A549 (cell line): Measurements from ENCODE around the gene DPP10. TPM values are rescaled to one million over a fixed set of nuclear protein-coding genes. Genes with fewer than 3 reads are reported as not detected.

Source experiments
- ATAC-seq, 2 experiments: fragments of 200-7000 bp in 1 of 2; fragments of >200 bp in 1 of 2; cut with Nextera tagmentation in 1 of 2; cut with Tn5 transposase in 1 of 2; 3 replicates each; pipeline versions ENCODE4 v1.8.0 to v1.9.1; 2018 to 2020; ENCODE audit warnings: mild to moderate bottlenecking in 1 of 2, moderate library complexity in 1 of 2
- CTCF ChIA-PET: fragments of 300-600 bp; sonication (Branson Sonifier 250); formaldehyde crosslinking; extraction: SDS; loops from one replicate; lab custom pipeline; 2021; ENCODE audit warnings: antibody characterized with exemption, inconsistent platforms; lab: Yijun Ruan, JAX
- POLR2A ChIA-PET: fragments of 350-600 bp; formaldehyde crosslinking; extraction: SDS; loops from one replicate; lab custom pipeline; 2021; ENCODE audit warnings: antibody characterized with exemption, inconsistent platforms; lab: Yijun Ruan, JAX
- DNase-seq, 2 experiments: peaks; one replicate each; pipeline versions ENCODE4 v3.0.0 to v3.0.0-alpha.2; 2011 to 2016; ENCODE audit warnings: low read depth in 1 of 2, low spot score in 1 of 2
- FAIRE-seq: peaks from 2 replicates; lab custom pipeline; 2011; peaks lifted over from hg19 to GRCh38; lab: Jason Lieb, UNC
- H3K27ac ChIP-seq, 2 experiments: fragments of >200 bp; sonication (Bioruptor Twin); formaldehyde crosslinking; 3 replicates each; pipeline ENCODE4 v1.5.1; 2016 to 2017
- H3K4me1 ChIP-seq: fragments of >200 bp; sonication (Bioruptor Twin); formaldehyde crosslinking; 3 replicates; pipeline ENCODE4 v1.6.1; 2016
- H3K4me2 ChIP-seq: fragments of >200 bp; sonication (Bioruptor Twin); formaldehyde crosslinking; 3 replicates; pipeline ENCODE4 v1.6.1; 2016
- H3K4me3 ChIP-seq: fragments of >200 bp; sonication (Bioruptor Twin); formaldehyde crosslinking; 3 replicates; pipeline ENCODE4 v1.5.1; 2016
- H3K9me3 ChIP-seq: fragments of >200 bp; sonication (Bioruptor Twin); formaldehyde crosslinking; 3 replicates; pipeline ENCODE4 v1.6.1; 2016
- ATOH8 ChIP-seq: fragments of 250-450 bp; sonication (Bioruptor Pico); IDR thresholded peaks from 2 replicates; pipeline ENCODE4 v1.5.0; 2020; ENCODE audit warnings: low read depth, mild to moderate bottlenecking, moderate library complexity
- BCL3 ChIP-seq: fragments of >200 bp; sonication (Bioruptor Twin); formaldehyde crosslinking; IDR thresholded peaks from 3 replicates; pipeline ENCODE4 v1.6.1; 2016
- CBX2 ChIP-seq: fragments of 200-600 bp; sonication (generic); IDR thresholded peaks from 2 replicates; pipeline ENCODE4 v1.6.1; 2016; ENCODE audit warnings: low read depth, mild to moderate bottlenecking, borderline replicate concordance
- CEBPB ChIP-seq, 2 experiments: fragments of >200 bp in 1 of 2; sonication (Bioruptor Twin) in 1 of 2; formaldehyde crosslinking in 1 of 2; IDR thresholded peaks; 2 replicates each; pipeline ENCODE4 v1.6.1; 2012 to 2016
- JUNB ChIP-seq: fragments of >200 bp; sonication (Bioruptor Twin); formaldehyde crosslinking; IDR thresholded peaks from 2 replicates; pipeline ENCODE4 v1.6.1; 2016
- KDM1A ChIP-seq: fragments of 200-600 bp; sonication (generic); IDR thresholded peaks from 2 replicates; pipeline ENCODE4 v1.6.1; 2016; ENCODE audit warnings: low read depth, mild to moderate bottlenecking
- MAZ ChIP-seq: fragments of 150-350 bp; IDR thresholded peaks from 2 replicates; pipeline ENCODE4 v1.6.1; 2014; ENCODE audit warnings: antibody characterized with exemption, low read depth, low read length, borderline replicate concordance
- MYC ChIP-seq: IDR thresholded peaks from 2 replicates; pipeline ENCODE4 v1.6.1; 2012; ENCODE audit warnings: mild to moderate bottlenecking, inconsistent platforms, low read length, improper control_type of control experiment, borderline replicate concordance
- NPAS2 ChIP-seq: fragments of 250-450 bp; sonication (Bioruptor Pico); IDR thresholded peaks from 2 replicates; pipeline ENCODE4 v1.8.0; 2022; ENCODE audit warnings: mild to moderate bottlenecking, moderate library complexity, borderline replicate concordance
- PBX3 ChIP-seq: IDR thresholded peaks from 2 replicates; pipeline ENCODE4 v1.6.1; 2012
- POLR2AphosphoS2 ChIP-seq: conservative IDR thresholded peaks from 2 replicates; pipeline ENCODE4 v1.6.1; 2012; ENCODE audit warnings: low read length, improper control_type of control experiment, inconsistent platforms
- REST ChIP-seq: fragments of 200-600 bp; sonication (generic); IDR thresholded peaks from 2 replicates; pipeline ENCODE4 v1.6.1; 2016; ENCODE audit warnings: antibody characterized with exemption, mild to moderate bottlenecking, moderate library complexity
- RNF2 ChIP-seq: fragments of 200-600 bp; sonication (generic); IDR thresholded peaks from 2 replicates; pipeline ENCODE4 v1.6.1; 2016; ENCODE audit warnings: low read depth, mild to moderate bottlenecking, antibody characterized with exemption, moderate library complexity, borderline replicate concordance
- SMC3 ChIP-seq: fragments of >200 bp; sonication (Bioruptor Twin); formaldehyde crosslinking; IDR thresholded peaks from 3 replicates; pipeline ENCODE4 v1.6.1; 2018; ENCODE audit warnings: inconsistent platforms
- USF2 ChIP-seq: fragments of 450-650 bp; IDR thresholded peaks from 2 replicates; pipeline ENCODE4 v1.6.1; 2014; ENCODE audit warnings: antibody characterized with exemption
- ZC3H11A ChIP-seq: fragments of 450-650 bp; IDR thresholded peaks from 2 replicates; pipeline ENCODE4 v1.6.1; 2014; ENCODE audit warnings: antibody characterized with exemption, mild to moderate bottlenecking
- ZNF302 ChIP-seq: fragments of 250-450 bp; sonication (Bioruptor Pico); IDR thresholded peaks from 2 replicates; pipeline ENCODE4 v1.9.0; 2021; ENCODE audit warnings: inconsistent platforms, mild to moderate bottlenecking, moderate library complexity
- ZSCAN20 ChIP-seq: fragments of 250-450 bp; sonication (Bioruptor Pico); IDR thresholded peaks from 2 replicates; pipeline ENCODE4 v1.8.0; 2022; ENCODE audit warnings: mild to moderate bottlenecking, moderate library complexity
- WGBS: methylation state at CpG from one replicate; pipeline ENCODE4 v1.1.6; 2017; ENCODE audit errors: missing lambda C conversion rate; 5-methylcytosine and 5-hydroxymethylcytosine counted together
- polyA plus RNA-seq, 4 experiments: library from polyadenylated mRNA; depleted of rRNA in 3 of 4; stranded (reverse); fragments of >200 nt; fragmentation: RNase III in 1 of 4; extraction: RNeasy Plus Mini Kit Qiagen cat#74134 plus additional on column Dnase treatment in 1 of 4; gene quantifications; 2 replicates in 3 of 4; 3 replicates in 1 of 4; pipeline ENCODE4 v1.2.3, GENCODE V29; 2011 to 2017

The DPP10 gene
- polyA plus RNA-seq, 2 of the 4 experiments (the other 2 are of a cell fraction) = not detected

GRCh38 chr2:115573756-115574155, 1131.3 kb downstream of the DPP10 start:
- H3K4me3 ChIP-seq = no peak overlapping the region
- no peaks in the 10 kb centered on the region for H3K4me1 ChIP-seq
- H3K27ac ChIP-seq = no peak overlapping the region
- no peak overlapping the region for H3K4me2 ChIP-seq
- TF ChIP-seq ZC3H11A = no peak
- TF ChIP-seq NPAS2 (CRISPR knock-in tag) = no peak
- TF ChIP-seq POLR2AphosphoS2 = no peak
- TF ChIP-seq CBX2 = no peak
- no peak for TF ChIP-seq PBX3
- TF ChIP-seq RNF2 = no peak
- TF ChIP-seq MAZ = no peak
- TF ChIP-seq REST = no peak
- no peak for TF ChIP-seq SMC3
- TF ChIP-seq JUNB = no peak
- POLR2A ChIA-PET = no interaction called here
- CTCF ChIA-PET = no interaction called here
- WGBS = 12% methylated on average over 4 of the region's 4 CpGs
- ATAC-seq = no peak
- no peak for DNase-seq
- FAIRE-seq = no peak
- 0 out of 3 replicates have a peak, but pooled peaks cover 5% of the 10 kb centered on the region for H3K9me3 ChIP-seq

GRCh38 chr2:115574667-115575066, 1132.2 kb downstream of the DPP10 start:
- H3K4me3 ChIP-seq = no peak overlapping the region
- no peak for DNase-seq
- H3K9me3 ChIP-seq = 0 out of 3 replicates have a peak, but pooled peaks cover 5% of the 10 kb centered on the region
- TF ChIP-seq ATOH8 (no peak), KDM1A (no peak), CEBPB (IDR thresholded peaks at IDR 0.05) (no peak), ZSCAN20 (CRISPR knock-in tag) (no peak), BCL3 (no peak), USF2 (no peak), MYC (no peak), JUNB (no peak), ZNF302 (CRISPR knock-in tag) (no peak)
- no peaks in the 10 kb centered on the region for H3K4me1 ChIP-seq
- ATAC-seq = no peak
- ChIA-PET CTCF (no interaction called here), POLR2A (no interaction called here)
- no peak overlapping the region for H3K4me2 ChIP-seq
- FAIRE-seq = no peak
- WGBS = 0% methylated on average over 5 of the region's 5 CpGs
- H3K27ac ChIP-seq = no peak overlapping the region
